ENCODE measurements around the gene ADAMTS7. TPM values are rescaled to one million over a fixed set of nuclear protein-coding genes. Genes with fewer than 3 reads are reported as not detected.
"Not testable (repeated sequence)": the region's sequence is repeated elsewhere in the genome, so short reads cannot be mapped to it uniquely, and the experiment has no call there.

The ADAMTS7 gene
- total RNA-seq, 2 donors from 2014 or later, result 0.39 to 1.5 TPM

- H3K27me3 Mint-ChIP-seq (ENCODE audit: low read depth); H3K36me3 Mint-ChIP-seq (ENCODE audit: insufficient read depth in 2 of 2); H3K9me3 Mint-ChIP-seq: not testable (repeated sequence)
- H3K27ac Mint-ChIP-seq, result peak overlapping the region; percentile 24
- ATAC-seq (replicated peaks in 1 of 2) (peak; percentile 73 to 81), DNase-seq (peak; percentile 67 to 82)
- H3K4me1 Mint-ChIP-seq (ENCODE audit: low read depth), result peaks cover 35% of the 10 kb centered on the region
- H3K4me3 Mint-ChIP-seq, result peak overlapping the region; percentile 33 to 61
Observed at GRCh38 chr15:78756781-78757635, 54.3 kb downstream of the ADAMTS7 start.

GRCh38 chr15:78755900-78756591 is 55.2 kb downstream of the ADAMTS7 start:
- H3K27me3 Mint-ChIP-seq (ENCODE audit: low read depth); H3K9me3 Mint-ChIP-seq; H3K27ac Mint-ChIP-seq; H3K4me3 Mint-ChIP-seq; H3K36me3 Mint-ChIP-seq (ENCODE audit: insufficient read depth in 2 of 2): not testable (repeated sequence)
- DNase-seq (peak; percentile 45 to 58), ATAC-seq (replicated peaks in 1 of 2) (peak; percentile 34 to 42)
- peaks cover 33% of the 10 kb centered on the region for H3K4me1 Mint-ChIP-seq (ENCODE audit: low read depth)

- H3K4me1 Mint-ChIP-seq (ENCODE audit: low read depth), result peaks cover 28% of the 10 kb centered on the region
- not testable (repeated sequence) for H3K36me3 Mint-ChIP-seq (ENCODE audit: insufficient read depth in 2 of 2); H3K27ac Mint-ChIP-seq; H3K9me3 Mint-ChIP-seq; H3K27me3 Mint-ChIP-seq (ENCODE audit: low read depth); ATAC-seq (replicated peaks in 1 of 2); H3K4me3 Mint-ChIP-seq; DNase-seq
Observed at GRCh38 chr15:78754637-78755280, 56.5 kb downstream of the ADAMTS7 start.

DNA sequence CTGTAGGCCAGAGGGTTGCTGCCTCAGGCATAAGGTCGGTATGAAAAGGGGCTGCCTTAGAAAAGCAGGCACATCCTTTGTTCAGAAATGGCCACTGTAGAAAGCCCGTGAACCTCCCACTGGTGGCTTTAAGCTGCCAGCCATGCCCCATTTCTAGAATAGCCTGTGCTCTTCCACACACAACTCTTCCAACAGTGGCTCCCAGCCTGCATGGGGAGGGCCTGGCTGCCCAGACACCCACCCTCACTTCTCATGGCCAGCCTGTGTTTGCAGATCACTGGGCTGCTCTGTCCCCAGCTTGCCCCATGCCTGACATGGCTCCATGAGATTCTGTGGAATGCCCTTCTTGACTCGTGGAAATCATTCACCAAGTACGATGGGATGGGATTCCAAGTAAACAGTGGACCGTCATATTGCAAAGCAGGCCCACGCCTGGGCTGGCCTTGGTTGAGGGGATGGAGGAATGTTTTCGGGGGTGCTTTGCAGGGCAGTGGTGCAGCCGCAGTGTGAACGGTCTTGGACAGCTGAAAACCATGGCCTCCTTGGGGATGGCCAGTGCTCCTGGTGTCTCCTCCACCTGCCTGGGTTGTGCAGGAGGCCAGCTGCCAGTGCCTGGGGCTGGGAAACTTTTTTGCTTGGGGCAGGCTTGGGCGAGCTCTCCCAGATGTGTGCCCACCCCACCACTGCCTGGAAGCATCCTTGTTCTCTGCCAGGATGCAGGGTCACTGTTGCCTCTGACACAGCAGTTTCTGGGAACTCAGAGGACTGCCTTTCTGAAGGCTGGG is 57.3 kb downstream of the ADAMTS7 start:
- H3K4me3 Mint-ChIP-seq; H3K27me3 Mint-ChIP-seq (ENCODE audit: low read depth); ATAC-seq (replicated peaks in 1 of 2); DNase-seq; H3K36me3 Mint-ChIP-seq (ENCODE audit: insufficient read depth in 2 of 2); H3K9me3 Mint-ChIP-seq; H3K27ac Mint-ChIP-seq: not testable (repeated sequence)
- peaks cover 28% of the 10 kb centered on the region for H3K4me1 Mint-ChIP-seq (ENCODE audit: low read depth)

DNA sequence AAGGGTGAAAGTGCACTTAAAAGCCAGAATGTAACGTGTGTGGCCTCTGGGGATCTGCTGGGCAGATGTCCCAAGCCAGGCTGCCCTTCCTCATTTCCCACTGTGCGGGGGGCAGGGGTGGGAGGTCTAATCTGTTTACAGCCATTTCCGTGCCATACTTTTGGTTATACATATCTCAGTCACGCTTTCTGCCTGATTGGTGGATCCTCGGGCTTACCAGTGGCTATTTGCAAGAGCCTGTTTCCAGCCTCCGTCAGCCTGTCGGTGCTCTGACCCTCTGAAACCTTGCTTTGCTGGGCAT is 58.0 kb downstream of the ADAMTS7 start:
- H3K9me3 Mint-ChIP-seq; DNase-seq; H3K4me3 Mint-ChIP-seq; H3K36me3 Mint-ChIP-seq (ENCODE audit: insufficient read depth in 2 of 2); ATAC-seq (replicated peaks in 1 of 2); H3K27me3 Mint-ChIP-seq (ENCODE audit: low read depth); H3K27ac Mint-ChIP-seq: not testable (repeated sequence)
- peaks cover 28% of the 10 kb centered on the region for H3K4me1 Mint-ChIP-seq (ENCODE audit: low read depth)

DNA sequence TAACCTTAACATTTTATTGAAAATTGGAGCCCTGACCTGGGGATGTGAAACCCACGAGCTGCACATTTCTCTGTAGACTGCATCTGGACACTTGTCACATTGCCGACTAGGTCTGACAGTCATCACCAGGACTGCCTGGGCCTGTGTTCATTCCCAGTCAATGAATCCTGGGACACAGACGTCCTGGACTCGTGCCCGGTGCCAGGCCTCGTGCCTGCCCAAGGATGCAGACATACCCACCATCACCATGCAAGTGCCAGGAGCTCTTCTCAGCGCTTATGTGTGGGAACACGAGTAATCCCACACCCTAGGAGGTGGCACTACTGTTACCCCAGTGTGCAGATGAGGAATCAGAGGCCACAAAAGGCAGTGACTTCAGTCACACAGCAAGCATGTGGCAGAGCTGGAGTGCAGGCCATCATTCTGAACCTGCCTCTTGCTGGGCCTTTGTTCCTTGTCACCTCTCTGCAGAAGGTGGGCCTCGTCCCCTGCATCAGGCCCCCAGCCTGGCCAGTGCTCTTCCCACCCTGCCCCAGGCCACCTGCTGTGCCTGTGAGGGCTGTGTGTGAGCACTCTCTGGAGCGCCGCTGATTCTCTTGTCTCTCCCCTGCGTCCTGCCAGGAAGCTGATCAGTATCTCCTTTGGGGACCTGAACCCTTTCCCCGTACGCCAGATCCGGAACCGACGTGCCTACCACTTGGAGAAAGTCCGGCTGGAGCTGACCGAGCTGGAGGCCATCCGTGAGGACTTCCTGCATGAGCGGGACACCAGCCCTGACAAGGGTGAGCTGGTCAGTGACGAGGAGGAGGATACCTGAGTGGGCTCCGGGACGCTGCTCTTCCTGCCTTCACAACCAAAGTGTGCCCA is 58.5 kb downstream of the ADAMTS7 start:
- ATAC-seq (replicated peaks in 1 of 2), result no peak
- H3K9me3 Mint-ChIP-seq, result no peaks in the 10 kb centered on the region
- DNase-seq, result no peak
- H3K4me1 Mint-ChIP-seq (ENCODE audit: low read depth), result peaks cover 26% of the 10 kb centered on the region
- H3K27ac Mint-ChIP-seq, result no peak overlapping the region
- H3K36me3 Mint-ChIP-seq (ENCODE audit: insufficient read depth in 2 of 2), result no peaks in the 10 kb centered on the region
- no peaks in the 10 kb centered on the region for H3K27me3 Mint-ChIP-seq (ENCODE audit: low read depth)
- H3K4me3 Mint-ChIP-seq, result no peak overlapping the region

DNA sequence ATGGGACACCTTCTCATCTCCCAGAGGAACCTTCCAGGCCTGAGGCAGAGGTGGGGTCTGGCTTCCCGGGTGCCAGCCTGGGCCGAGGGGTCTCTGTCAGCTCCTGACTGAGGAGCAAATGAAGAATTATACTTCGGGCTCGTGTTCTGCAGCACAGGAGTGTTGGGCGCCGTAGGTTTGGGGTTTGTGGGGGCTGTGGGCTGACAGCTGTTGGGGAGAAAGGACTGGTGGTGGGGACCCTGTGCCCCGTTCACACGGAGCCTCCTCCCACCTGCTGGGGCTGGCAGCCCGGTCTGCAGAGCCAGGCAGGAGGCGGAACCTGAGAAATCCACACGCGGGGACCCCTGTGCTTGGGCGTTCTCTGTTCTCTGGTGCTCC is 59.7 kb downstream of the ADAMTS7 start:
- H3K4me3 Mint-ChIP-seq, result no peak overlapping the region
- ATAC-seq (replicated peaks in 1 of 2) (no peak), DNase-seq (no peak)
- H3K9me3 Mint-ChIP-seq, result no peaks in the 10 kb centered on the region
- H3K27ac Mint-ChIP-seq, result no peak overlapping the region
- H3K36me3 Mint-ChIP-seq (ENCODE audit: insufficient read depth in 2 of 2), result no peaks in the 10 kb centered on the region
- no peaks in the 10 kb centered on the region for H3K27me3 Mint-ChIP-seq (ENCODE audit: low read depth)
- peaks cover 14% of the 10 kb centered on the region for H3K4me1 Mint-ChIP-seq (ENCODE audit: low read depth)

DNA sequence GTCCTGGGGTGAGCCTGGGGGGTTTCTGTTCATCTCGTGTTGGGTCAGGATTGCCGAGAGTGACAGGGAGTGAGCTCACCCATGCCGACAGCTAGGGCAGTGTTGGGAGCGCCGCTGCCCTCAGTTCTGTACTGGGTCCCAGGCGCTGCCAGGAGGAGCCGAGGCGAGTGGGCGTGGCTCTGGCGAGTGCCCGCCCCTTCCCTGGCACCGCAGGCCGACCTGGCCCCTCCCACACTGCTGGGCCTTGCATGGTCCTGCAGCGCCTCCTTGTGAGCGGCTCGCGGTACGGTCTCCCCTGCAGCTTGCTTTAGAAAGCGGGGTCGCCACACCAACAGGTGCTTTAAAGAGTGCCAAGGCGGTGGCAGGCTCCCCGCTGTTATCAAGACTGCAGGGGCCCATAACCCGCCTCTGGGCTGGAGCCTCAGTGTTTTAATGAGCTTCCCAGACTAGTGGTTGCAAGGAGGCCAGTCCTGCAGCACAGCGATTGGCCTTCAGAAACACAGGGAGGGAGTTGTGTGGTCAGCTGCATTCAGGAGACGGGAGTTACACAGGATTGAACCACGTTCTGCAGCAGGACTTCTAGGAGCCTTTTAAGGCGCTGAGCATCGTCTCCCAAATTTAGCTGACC is 60.2 kb downstream of the ADAMTS7 start:
- Mint-ChIP-seq H3K4me1 (ENCODE audit: low read depth) (peaks cover 13% of the 10 kb centered on the region), H3K4me3 (peak overlapping the region; percentile 49 to 68)
- DNase-seq (peak; percentile 94 to 95), ATAC-seq (replicated peaks in 1 of 2) (peak; percentile 99 to 100)
- H3K27me3 Mint-ChIP-seq (ENCODE audit: low read depth); H3K9me3 Mint-ChIP-seq; H3K36me3 Mint-ChIP-seq (ENCODE audit: insufficient read depth in 2 of 2); H3K27ac Mint-ChIP-seq: not testable (repeated sequence)

GRCh38 chr15:78750566-78750965 is 60.7 kb downstream of the ADAMTS7 start:
- H3K4me1 Mint-ChIP-seq (ENCODE audit: low read depth), result peaks cover 10% of the 10 kb centered on the region
- DNase-seq (no peak), ATAC-seq (replicated peaks in 1 of 2) (no peak)
- peak overlapping the region; percentile 49 to 68 for H3K4me3 Mint-ChIP-seq
- H3K27me3 Mint-ChIP-seq (ENCODE audit: low read depth), result no peaks in the 10 kb centered on the region
- no peak overlapping the region for H3K27ac Mint-ChIP-seq
- H3K9me3 Mint-ChIP-seq, result no peaks in the 10 kb centered on the region
- no peaks in the 10 kb centered on the region for H3K36me3 Mint-ChIP-seq (ENCODE audit: insufficient read depth in 2 of 2)

- no peak for ATAC-seq (replicated peaks in 1 of 2)
- H3K9me3 Mint-ChIP-seq, result no peaks in the 10 kb centered on the region
- H3K27me3 Mint-ChIP-seq (ENCODE audit: low read depth), result no peaks in the 10 kb centered on the region
- H3K4me1 Mint-ChIP-seq (ENCODE audit: low read depth), result peaks cover 10% of the 10 kb centered on the region
- no peak for DNase-seq
- H3K4me3 Mint-ChIP-seq, result no peak overlapping the region
- no peak overlapping the region for H3K27ac Mint-ChIP-seq
- H3K36me3 Mint-ChIP-seq (ENCODE audit: insufficient read depth in 2 of 2), result no peaks in the 10 kb centered on the region
Observed at GRCh38 chr15:78749831-78750230, 61.4 kb downstream of the ADAMTS7 start.

GRCh38 chr15:78747877-78748276 is 63.4 kb downstream of the ADAMTS7 start:
- DNase-seq; H3K36me3 Mint-ChIP-seq (ENCODE audit: insufficient read depth in 2 of 2); H3K4me3 Mint-ChIP-seq; H3K4me1 Mint-ChIP-seq (ENCODE audit: low read depth); H3K27me3 Mint-ChIP-seq (ENCODE audit: low read depth); H3K9me3 Mint-ChIP-seq; ATAC-seq (replicated peaks in 1 of 2); H3K27ac Mint-ChIP-seq: not testable (repeated sequence)

- not testable (repeated sequence) for H3K4me1 Mint-ChIP-seq (ENCODE audit: low read depth); H3K9me3 Mint-ChIP-seq; H3K36me3 Mint-ChIP-seq (ENCODE audit: insufficient read depth in 2 of 2); H3K27ac Mint-ChIP-seq; H3K27me3 Mint-ChIP-seq (ENCODE audit: low read depth); DNase-seq
- H3K4me3 Mint-ChIP-seq, result peak overlapping the region in 1 of 2 donors; percentile 2
- peak in 1 of 2 donors; percentile 67 for ATAC-seq (replicated peaks in 1 of 2)
Observed at GRCh38 chr15:78741674-78742073, 69.6 kb downstream of the ADAMTS7 start.

All from activated T-cell treated with anti-CD3 and anti-CD28 coated beads, Interleukin-2, amount 50 U/mL, for 72 hours (primary cell).